GM21515 (cell line): ENCODE results near the gene GPR107.
"Not testable (repeated sequence)": the region's sequence is repeated elsewhere in the genome, so short reads cannot be mapped to it uniquely, and the experiment has no call there.

Source experiments
- ATAC-seq: cut with Tn5 transposase; IDR thresholded peaks from one replicate; pipeline ENCODE4 v1.9.1; 2021; ENCODE audit not compliant: unreplicated experiment

Gene GPR107

DNA sequence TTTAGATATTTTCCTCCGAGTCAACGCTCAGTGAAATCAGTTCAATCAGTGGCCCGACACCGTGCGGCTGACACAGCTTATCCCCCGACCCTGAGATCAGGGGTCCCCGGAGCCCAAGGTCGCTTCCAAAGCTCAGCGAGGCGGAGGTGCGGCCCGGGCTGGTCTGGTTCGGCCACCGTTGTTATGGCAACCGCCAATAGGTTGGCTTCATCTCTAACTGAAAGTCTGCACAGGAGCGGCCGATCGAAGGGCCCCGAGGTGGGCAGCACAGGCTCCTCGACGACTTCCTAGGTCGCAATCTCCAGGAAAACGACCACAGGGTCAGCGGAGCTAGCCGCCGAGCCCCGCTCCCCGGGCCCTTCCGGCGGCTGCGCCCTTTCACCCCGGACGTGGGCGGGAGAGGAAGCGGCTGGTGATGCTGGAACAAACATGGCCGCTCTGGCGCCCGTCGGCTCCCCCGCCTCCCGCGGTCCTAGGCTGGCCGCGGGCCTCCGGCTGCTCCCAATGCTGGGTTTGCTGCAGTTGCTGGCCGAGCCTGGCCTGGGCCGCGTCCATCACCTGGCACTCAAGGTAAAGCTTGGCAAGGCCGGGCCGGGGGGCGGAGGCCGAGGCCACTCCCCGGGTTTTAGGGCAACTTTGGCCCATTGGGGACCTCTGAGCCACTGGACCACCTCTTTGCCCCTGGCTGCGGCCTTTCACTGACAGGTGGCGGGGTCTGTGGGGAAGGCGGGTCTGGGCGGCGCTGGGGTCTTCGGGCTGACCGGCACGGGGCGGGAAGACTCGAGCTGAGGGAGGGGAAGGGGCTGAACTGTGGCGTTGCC is at the start of gene GPR107:
Gene GPR107 (plus strand): TSS at position 403 of the 821 bp plus-strand sequence. CDS start 27 bp downstream, at position 430.
- ATAC-seq: peak; percentile 74

DNA sequence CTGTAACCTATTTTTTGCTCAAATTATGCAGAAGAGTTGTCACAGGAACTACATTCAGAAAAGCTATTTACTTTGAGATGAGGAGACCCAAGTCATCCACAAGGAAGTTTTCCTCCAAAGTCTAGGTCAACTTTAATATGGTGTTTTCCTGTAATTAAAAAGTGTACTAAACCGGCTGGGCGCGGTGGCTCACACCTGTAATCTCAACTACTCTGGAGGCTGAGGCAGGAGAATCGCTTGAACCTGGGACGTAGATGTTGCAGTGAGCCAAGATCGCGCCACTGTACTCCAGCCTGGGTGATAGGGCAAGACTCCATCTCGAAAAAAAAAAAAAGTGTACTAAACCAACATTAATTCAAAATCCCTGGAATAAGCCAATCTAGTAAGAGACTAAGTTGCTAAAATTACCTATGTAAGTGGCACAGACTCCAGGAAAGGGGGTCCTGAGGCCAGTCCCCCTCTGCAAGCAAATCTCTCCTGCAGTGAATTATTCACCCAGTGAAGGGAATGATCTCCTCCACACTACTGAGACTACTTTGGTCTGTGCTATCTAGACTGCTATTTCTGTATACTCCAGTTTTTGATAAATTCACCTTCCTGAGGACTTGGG is 49.7 kb upstream of the GPR107 start:
- no peak for ATAC-seq

DNA sequence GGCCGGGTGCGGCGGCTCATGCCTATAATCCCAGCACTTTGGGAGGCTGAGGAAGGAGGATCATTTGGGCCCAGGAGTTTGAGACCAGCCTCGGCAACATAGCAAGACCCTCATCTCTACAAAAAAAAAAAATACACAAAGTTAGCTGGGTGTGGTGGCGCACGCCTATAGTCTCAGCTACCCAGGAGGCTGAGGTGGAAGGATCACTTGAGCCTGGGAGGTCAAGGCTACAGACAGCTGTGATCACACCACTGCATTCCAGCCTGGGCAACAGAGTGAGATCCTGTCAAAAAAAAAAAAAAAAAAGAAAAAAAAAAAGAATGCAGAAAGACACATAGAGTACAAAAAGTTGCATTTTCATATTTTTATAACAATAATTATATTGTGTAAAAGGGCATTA is 46.8 kb upstream of the GPR107 start:
- peak; percentile 8 for ATAC-seq

- ATAC-seq: no peak
Measured at GRCh38 chr9:130008538-130008937, 45.2 kb upstream of the GPR107 start.

- not testable (repeated sequence) for ATAC-seq
Measured at GRCh38 chr9:130009546-130009945, 44.2 kb upstream of the GPR107 start.

DNA sequence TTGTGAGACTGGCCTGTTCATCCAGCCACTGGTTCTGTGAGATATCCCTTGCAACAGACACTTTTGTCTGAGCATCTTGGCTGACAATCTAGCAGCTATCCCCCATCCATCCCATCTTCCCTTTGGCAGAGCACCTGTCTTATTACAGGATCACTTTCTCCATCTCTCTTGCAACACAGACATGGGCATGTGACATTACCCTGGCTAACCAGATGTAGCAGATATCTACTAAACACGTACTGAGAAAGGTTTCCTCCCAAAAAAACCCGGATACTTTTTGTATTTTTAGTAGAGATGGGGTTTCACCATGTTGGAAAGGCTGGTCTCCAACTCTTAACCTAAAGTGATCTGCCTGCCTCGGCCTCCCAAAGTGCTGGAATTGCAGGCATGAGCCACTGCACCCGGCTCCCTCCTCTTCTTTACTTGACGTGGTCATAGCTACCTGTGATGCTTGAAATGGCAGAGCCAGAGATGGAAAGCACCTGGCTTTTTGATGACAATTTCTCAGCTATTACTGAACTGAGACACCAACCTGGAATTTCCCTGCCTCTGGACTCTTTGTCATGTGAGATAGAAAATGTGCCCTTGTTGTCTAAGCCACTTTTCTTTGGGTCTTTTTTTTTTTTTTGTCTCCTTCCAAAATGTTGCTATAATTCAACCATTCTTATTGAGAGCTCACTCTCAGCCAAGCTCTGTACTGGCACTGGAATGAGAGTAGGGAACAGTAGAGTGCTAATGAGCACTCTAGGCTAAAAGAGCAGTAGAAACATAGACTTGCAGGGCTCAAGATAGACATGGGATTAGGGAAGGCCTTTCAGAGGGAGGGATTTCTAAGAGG is 43.3 kb upstream of the GPR107 start:
- ATAC-seq: peak; percentile 38

DNA sequence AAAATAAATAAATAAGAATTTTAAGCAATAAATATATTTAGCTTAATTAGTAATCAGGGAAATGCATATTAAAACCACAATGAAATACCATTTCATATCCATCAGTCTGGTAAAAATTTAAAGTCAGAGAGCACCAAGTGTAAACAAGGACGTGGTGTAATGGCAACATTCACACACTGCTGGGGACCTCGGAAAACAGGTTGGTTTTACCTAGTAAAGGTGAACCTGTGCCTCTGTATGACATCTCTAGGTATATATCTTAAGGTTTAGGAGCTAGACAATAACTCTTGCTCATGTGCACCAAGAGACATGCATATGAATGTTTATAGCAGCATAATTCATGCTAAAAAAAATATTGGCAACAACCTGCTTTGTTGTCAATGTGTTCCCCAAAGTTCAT is 40.4 kb upstream of the GPR107 start:
- no peak for ATAC-seq

DNA sequence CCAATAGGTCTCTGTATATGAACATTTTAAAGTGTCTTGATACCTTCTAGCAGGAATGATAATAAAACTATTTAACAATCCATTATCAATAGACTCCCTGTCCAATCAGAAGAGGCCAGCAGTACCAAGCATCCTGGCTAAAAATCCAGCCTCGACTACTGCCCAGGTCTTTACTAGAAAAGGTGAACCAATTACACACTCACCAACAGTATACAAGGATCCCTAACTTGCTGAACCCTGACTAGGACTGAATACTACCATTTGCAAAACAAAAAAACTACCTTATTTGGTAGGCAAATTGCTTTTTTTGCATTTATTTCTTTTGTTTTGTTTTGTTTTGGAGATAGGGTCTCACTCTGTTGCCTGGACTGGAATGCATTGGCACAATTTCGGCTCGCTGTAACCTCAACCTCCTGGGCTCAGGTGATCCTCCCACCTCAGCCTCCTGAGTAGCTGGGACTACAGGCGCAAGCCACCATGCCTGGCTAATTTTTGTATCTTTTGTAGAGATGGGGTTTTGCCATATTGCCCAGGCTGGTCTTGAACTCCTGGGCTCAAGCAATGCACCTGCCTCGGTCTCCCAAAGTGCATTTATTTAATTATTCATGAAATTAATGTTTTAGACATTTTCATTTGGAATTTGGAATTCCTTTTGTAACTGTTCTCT is 38.2 kb upstream of the GPR107 start:
- no peak for ATAC-seq

- ATAC-seq: no peak
Measured at GRCh38 chr9:130017076-130017475, 36.6 kb upstream of the GPR107 start.

DNA sequence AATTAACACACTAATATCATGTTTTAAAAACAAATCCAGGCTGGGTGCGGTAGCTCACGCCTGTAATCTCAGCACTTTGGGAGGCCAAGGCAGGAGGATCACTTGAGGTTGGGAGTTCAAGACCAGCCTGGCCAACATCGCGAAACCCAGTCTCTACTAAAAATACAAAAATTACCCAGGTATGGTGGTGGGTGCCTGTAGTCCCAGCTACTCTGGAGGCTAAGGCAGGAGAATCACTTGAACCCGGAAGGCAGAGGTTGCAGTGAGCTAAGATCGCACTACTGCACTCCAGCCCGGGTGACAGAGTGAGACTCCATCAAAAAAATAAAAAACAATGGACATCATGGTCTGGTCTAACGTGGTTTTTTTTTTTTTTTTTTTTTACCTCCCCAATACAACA is 36.2 kb upstream of the GPR107 start:
- not testable (repeated sequence) for ATAC-seq

DNA sequence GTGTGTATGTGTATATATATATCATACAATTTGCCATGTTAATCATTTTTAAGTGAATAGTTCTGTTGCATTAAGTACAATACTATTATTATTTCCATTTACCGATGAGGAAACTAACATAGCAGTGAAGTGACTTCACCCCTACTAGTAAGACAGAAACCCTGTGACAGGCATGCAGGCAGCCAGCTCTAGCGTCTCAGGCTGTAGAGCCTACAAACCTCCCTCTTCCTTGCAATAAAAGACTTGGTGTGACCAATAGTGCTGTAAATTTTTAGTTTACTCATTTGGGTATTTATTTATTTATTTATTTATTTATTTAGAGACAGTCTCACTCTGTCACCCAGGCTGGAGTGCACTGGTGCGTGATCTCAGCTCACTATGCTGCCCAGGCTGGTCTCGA is 35.4 kb upstream of the GPR107 start:
- no peak for ATAC-seq

- ATAC-seq: no peak
Measured at GRCh38 chr9:130020618-130021017, 33.1 kb upstream of the GPR107 start.

DNA sequence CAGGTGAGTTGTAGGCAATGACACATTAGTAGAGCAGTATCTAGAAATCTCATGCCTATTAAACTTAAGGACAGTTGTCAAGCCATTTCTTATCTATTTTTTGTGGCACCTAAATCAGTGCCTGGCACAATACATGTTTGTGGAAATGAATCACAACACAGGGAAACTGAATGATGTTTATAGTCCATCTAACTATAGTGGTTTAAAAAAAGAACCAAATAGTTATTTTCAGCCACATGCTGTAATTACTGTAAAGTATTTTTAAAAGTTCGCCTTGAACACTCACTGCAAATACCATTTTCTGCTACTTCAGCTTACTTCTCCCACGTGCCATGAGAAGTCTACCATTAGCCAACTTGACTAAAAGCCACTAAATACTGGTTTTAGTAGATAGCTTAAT is 32.6 kb upstream of the GPR107 start:
- ATAC-seq: no peak

DNA sequence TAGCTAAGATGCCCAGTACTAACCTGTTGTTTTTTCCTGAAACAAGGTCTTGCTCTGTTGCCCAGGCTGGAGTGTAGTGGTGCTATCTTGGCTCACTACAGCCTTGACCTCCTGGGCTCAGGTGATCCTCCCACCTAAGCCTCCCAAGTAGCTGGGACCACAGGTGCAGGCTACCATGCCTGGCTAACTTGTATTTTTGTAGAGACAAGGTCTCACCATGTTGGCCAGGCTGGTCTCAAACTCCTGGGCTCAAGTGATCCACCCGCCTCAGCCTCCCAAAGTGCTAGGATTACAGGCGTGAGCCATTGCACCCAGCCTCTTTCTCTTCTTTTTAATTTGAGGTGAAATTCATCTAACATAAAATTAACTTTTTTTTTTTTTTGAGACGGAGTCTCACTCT is 31.9 kb upstream of the GPR107 start:
- ATAC-seq: not testable (repeated sequence)

DNA sequence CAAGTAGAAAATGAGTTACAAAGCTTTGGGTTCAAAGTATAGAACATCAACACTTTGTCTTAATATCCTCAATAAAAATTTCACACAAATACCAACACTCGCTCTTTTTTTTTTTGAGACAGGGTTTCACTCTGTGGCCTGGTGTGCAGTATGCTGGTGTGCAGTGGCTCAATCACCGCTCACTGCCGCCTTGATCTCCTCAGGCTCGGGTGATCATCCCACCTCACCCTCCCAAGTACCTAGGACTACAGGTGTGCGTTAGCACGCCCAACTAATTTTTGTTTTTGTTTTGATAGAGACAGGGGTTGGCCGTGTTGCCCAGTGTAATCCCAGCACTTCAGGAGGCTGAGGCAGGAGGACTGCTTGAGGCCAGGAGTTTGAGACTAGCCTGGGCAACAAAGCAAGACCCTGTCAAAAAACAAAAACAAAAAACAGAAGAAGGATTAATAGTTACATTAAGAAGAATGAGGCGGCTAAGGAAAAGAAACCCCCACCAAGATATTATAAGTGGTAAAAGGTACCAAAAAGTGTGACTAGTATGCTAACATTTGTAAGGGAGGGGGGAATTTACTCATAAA is 31.1 kb upstream of the GPR107 start:
- ATAC-seq: no peak

GRCh38 chr9:130023144-130023787 is 30.4 kb upstream of the GPR107 start:
- ATAC-seq: no peak

GRCh38 chr9:130023994-130024596 is 29.6 kb upstream of the GPR107 start:
- no peak for ATAC-seq

DNA sequence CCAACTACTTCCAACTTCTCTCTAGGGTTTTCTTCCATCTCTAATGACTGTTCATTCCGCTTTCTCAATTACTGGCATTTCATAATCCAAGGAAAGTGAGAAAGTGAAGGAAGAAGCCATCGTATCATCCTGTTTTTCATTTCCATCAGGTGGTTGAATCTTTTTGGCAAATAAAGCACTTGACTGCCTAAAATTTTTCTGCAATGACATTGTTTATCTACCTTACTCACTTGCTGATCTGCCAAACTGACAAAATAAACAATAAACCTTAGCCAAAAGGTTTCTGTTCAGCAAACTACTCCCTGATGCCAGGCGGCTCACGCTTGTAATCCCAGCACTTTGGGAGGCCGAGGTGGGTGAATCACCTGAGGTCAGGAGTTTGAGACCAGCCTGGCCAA is 29.1 kb upstream of the GPR107 start:
- ATAC-seq: no peak

GRCh38 chr9:130026583-130027340 is 26.9 kb upstream of the GPR107 start:
- ATAC-seq: no peak
